ENCODE data around the gene F2R.
"Not testable (repeated sequence)": the region's sequence is repeated elsewhere in the genome, so short reads cannot be mapped to it uniquely, and the experiment has no call there.

The F2R gene

DNA sequence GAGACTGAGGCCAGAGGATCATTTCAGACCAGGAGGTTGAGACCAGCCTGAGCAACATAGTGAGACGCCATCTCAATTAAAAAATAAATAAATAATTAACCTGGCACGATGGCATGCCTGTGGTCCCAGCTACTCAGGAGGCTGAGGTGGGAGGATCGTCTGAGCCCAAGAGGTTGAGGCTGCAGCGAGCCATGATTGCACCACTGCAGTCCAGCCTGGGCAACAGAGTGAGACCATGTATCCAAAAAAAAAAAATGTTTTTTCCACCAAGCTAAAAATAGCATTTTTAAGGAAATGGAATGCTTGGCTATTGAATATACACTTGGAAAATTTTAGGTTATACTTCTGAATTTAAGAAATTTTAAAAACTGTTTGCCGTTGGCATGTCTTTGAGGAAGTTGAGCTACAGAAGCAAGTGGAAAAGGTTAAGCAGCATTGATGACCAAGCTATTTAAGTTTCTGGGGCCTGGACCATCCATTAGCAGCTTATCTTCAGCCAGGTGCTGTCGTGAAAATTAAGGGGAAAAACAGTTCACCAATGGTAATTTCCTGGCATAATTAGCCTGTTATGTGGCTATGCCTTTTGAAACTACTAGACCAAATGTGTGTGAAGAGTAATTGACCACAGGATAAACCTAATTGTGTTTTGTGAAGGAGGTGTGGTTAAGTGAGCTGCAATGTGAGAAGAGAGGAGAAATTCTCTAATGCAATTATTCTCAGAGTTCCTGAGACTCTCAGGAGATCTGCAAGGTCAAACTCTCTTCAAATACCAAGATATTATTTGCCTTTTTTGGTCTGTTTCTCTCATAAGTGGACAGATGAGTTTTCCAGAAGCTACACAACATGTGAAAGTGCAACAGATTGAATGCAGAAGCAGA, 21.0 kb downstream of the F2R start:
- no peaks in the 10 kb centered on the region for H3K27me3 ChIP-seq (ENCODE audit: control insufficient read depth, insufficient read depth, low read length)
- no peaks in the 10 kb centered on the region for H3K9me3 ChIP-seq (ENCODE audit: control insufficient read depth, insufficient read depth, low read length)
- H3K4me1 ChIP-seq (ENCODE audit: control insufficient read depth, insufficient read depth, low read length) = no peaks in the 10 kb centered on the region
- no peak overlapping the region for H3K27ac ChIP-seq (ENCODE audit: low read depth, low read length)
- peaks cover 23% of the 10 kb centered on the region for H3K36me3 ChIP-seq (ENCODE audit: control insufficient read depth, insufficient read depth, low read length)
- H3K9ac ChIP-seq (ENCODE audit: low read depth, low read length) = no peak overlapping the region
- no peak overlapping the region for H3K4me3 ChIP-seq (ENCODE audit: low read depth, low read length)

GRCh38 chr5:76737846-76738245, 21.9 kb downstream of the F2R start:
- H3K27me3 ChIP-seq (ENCODE audit: control insufficient read depth, insufficient read depth, low read length) = no peaks in the 10 kb centered on the region
- no peaks in the 10 kb centered on the region for H3K9me3 ChIP-seq (ENCODE audit: control insufficient read depth, insufficient read depth, low read length)
- peaks cover 17% of the 10 kb centered on the region for H3K36me3 ChIP-seq (ENCODE audit: control insufficient read depth, insufficient read depth, low read length)
- H3K9ac ChIP-seq (ENCODE audit: low read depth, low read length) = no peak overlapping the region
- no peak overlapping the region for H3K27ac ChIP-seq (ENCODE audit: low read depth, low read length)
- no peak overlapping the region for H3K4me3 ChIP-seq (ENCODE audit: low read depth, low read length)
- peaks cover 5% of the 10 kb centered on the region; the same call in 1 of the 2 replicates for H3K4me1 ChIP-seq (ENCODE audit: control insufficient read depth, insufficient read depth, low read length)

DNA sequence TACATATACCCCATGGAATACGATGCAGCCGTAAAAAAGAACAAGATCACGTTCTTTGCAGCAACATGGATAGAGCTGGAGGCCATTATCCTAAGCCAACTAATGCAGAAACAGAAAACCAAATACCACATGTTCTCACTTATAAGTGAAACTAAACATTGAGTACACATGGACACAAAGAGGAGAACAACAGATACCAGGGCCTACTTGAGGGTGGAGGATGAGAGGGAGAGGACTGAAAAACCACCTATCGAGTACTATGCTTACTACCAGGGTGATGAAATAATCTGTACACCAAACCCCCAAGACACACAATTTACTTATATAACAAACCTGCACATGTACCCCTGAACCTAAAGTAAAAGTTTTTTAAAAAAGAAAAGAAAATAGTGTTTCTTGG, 25.6 kb downstream of the F2R start:
- H3K27me3 ChIP-seq (ENCODE audit: control insufficient read depth, insufficient read depth, low read length); H3K4me1 ChIP-seq (ENCODE audit: control insufficient read depth, insufficient read depth, low read length); H3K36me3 ChIP-seq (ENCODE audit: control insufficient read depth, insufficient read depth, low read length); H3K9me3 ChIP-seq (ENCODE audit: control insufficient read depth, insufficient read depth, low read length); H3K27ac ChIP-seq (ENCODE audit: low read depth, low read length); H3K9ac ChIP-seq (ENCODE audit: low read depth, low read length); H3K4me3 ChIP-seq (ENCODE audit: low read depth, low read length): not testable (repeated sequence)

DNA sequence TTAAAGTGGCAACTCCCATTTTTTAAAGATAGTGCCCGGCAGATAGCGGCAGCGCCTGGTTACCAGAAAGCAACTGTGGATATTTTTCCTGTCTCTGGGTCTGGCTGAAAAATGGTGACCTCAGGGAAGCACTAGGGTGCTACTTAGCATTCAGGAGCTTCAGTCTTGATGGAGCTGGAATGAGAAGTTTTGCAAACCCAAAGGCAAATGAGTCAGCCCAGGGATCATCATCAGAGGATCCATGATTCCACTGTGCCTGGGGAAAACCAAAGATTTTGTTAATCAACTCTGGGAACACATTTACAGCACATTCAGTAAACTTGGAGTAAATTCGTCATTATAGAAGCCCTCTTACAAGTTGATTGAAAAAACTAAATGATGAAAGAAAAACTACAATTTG, 26.7 kb downstream of the F2R start:
- no peaks in the 10 kb centered on the region for H3K9me3 ChIP-seq (ENCODE audit: control insufficient read depth, insufficient read depth, low read length)
- H3K4me3 ChIP-seq (ENCODE audit: low read depth, low read length) = no peak overlapping the region
- no peaks in the 10 kb centered on the region for H3K36me3 ChIP-seq (ENCODE audit: control insufficient read depth, insufficient read depth, low read length)
- H3K4me1 ChIP-seq (ENCODE audit: control insufficient read depth, insufficient read depth, low read length) = peaks cover 7% of the 10 kb centered on the region
- no peaks in the 10 kb centered on the region for H3K27me3 ChIP-seq (ENCODE audit: control insufficient read depth, insufficient read depth, low read length)
- no peak overlapping the region for H3K9ac ChIP-seq (ENCODE audit: low read depth, low read length)
- no peak overlapping the region for H3K27ac ChIP-seq (ENCODE audit: low read depth, low read length)

GRCh38 chr5:76744632-76745031, 28.7 kb downstream of the F2R start:
- H3K9me3 ChIP-seq (ENCODE audit: control insufficient read depth, insufficient read depth, low read length) = no peaks in the 10 kb centered on the region
- H3K4me3 ChIP-seq (ENCODE audit: low read depth, low read length) = no peak overlapping the region
- no peaks in the 10 kb centered on the region for H3K36me3 ChIP-seq (ENCODE audit: control insufficient read depth, insufficient read depth, low read length)
- H3K27ac ChIP-seq (ENCODE audit: low read depth, low read length) = no peak overlapping the region
- no peaks in the 10 kb centered on the region for H3K27me3 ChIP-seq (ENCODE audit: control insufficient read depth, insufficient read depth, low read length)
- H3K4me1 ChIP-seq (ENCODE audit: control insufficient read depth, insufficient read depth, low read length) = peaks cover 7% of the 10 kb centered on the region
- no peak overlapping the region for H3K9ac ChIP-seq (ENCODE audit: low read depth, low read length)

DNA sequence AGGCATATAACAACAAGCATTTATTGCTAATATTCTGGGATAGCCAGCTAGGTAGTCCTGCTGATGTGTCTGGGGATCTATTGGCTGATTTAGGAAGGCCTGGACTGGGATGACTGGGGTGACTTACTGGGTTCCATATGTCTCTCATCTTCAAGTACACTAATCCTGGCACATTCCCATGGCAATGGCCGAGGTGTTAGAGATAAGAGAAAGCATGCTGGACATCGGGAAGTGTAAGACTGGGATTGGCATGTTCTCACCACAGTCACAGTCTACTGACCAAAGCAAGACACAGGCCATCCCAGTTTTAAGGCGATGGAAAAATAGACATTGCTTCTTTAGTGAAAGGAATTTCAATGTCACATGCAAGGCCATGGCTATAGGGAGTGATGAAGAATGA, 29.7 kb downstream of the F2R start:
- Histone ChIP-seq H3K27ac (ENCODE audit: low read depth, low read length) (no peak overlapping the region), H3K36me3 (ENCODE audit: control insufficient read depth, insufficient read depth, low read length) (no peaks in the 10 kb centered on the region), H3K9ac (ENCODE audit: low read depth, low read length) (no peak overlapping the region), H3K4me1 (ENCODE audit: control insufficient read depth, insufficient read depth, low read length) (peaks cover 7% of the 10 kb centered on the region), H3K9me3 (ENCODE audit: control insufficient read depth, insufficient read depth, low read length) (no peaks in the 10 kb centered on the region), H3K27me3 (ENCODE audit: control insufficient read depth, insufficient read depth, low read length) (no peaks in the 10 kb centered on the region), H3K4me3 (ENCODE audit: low read depth, low read length) (no peak overlapping the region)

DNA sequence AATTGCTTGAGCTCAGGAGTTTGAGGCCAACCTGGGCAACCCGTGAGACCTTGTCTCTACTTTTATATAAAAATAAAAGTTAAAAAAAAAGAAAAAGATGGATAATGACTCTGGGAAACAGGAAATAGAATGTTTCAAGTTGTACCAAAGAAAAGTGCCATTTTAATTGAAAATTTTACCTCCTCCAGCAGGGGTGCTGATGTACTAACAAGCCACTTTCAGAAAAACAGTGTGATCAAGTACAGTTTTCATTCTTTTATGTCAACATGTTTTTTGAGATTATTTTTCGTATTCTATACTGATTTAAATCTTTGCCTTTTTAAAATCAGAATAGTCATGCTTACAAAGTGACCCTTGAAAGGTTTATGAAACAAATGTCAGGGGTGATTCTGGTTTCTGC, 30.8 kb downstream of the F2R start:
- Histone ChIP-seq H3K4me1 (ENCODE audit: control insufficient read depth, insufficient read depth, low read length) (peaks cover 7% of the 10 kb centered on the region), H3K27me3 (ENCODE audit: control insufficient read depth, insufficient read depth, low read length) (no peaks in the 10 kb centered on the region), H3K4me3 (ENCODE audit: low read depth, low read length) (no peak overlapping the region), H3K9me3 (ENCODE audit: control insufficient read depth, insufficient read depth, low read length) (no peaks in the 10 kb centered on the region), H3K9ac (ENCODE audit: low read depth, low read length) (no peak overlapping the region), H3K36me3 (ENCODE audit: control insufficient read depth, insufficient read depth, low read length) (no peaks in the 10 kb centered on the region), H3K27ac (ENCODE audit: low read depth, low read length) (no peak overlapping the region)

DNA sequence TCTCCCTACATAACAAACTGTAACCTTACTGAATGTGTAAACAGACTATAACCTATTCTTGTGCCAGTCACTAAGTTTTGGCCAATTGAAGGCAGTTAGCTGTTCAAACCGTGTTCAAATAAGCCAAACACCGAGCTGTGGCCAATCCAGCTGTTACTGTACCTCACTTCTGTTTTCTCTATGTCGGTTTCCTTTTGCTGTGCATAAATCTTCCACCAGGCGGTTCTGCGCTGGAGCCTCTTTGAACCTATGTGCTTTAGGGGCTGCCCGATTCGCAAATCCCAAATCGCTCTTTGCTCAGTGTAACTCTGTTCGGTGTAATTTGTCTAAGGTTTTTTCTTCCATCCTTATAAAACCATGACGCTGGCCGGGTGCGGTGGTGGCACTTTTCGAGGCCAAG, 31.8 kb downstream of the F2R start:
- peaks cover 3% of the 10 kb centered on the region for H3K4me1 ChIP-seq (ENCODE audit: control insufficient read depth, insufficient read depth, low read length)
- no peaks in the 10 kb centered on the region for H3K27me3 ChIP-seq (ENCODE audit: control insufficient read depth, insufficient read depth, low read length)
- H3K9me3 ChIP-seq (ENCODE audit: control insufficient read depth, insufficient read depth, low read length) = no peaks in the 10 kb centered on the region
- no peak overlapping the region for H3K9ac ChIP-seq (ENCODE audit: low read depth, low read length)
- H3K27ac ChIP-seq (ENCODE audit: low read depth, low read length) = no peak overlapping the region
- no peak overlapping the region for H3K4me3 ChIP-seq (ENCODE audit: low read depth, low read length)
- H3K36me3 ChIP-seq (ENCODE audit: control insufficient read depth, insufficient read depth, low read length) = no peaks in the 10 kb centered on the region

DNA sequence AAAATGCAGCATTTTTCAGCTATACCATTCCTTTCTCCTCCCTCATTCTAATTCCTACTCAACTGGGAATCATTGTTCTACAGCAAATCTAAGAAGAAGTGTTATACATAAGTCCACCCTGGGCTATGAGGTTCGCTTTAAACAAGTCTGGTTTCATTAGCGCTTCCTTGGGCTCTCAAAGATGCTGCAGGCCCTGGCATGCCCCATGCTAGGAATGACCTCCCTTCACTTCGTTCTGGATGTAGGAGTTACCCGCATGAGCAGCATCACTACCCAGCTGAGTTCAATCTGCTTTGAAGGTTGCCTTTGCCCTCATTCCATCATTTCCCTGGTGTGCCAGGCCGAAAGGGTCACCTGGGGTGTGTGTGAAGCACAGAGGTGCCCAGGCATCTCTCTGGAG, 35.4 kb downstream of the F2R start:
- Histone ChIP-seq H3K36me3 (ENCODE audit: control insufficient read depth, insufficient read depth, low read length) (no peaks in the 10 kb centered on the region), H3K4me3 (ENCODE audit: low read depth, low read length) (no peak overlapping the region), H3K9me3 (ENCODE audit: control insufficient read depth, insufficient read depth, low read length) (no peaks in the 10 kb centered on the region), H3K27ac (ENCODE audit: low read depth, low read length) (no peak overlapping the region), H3K4me1 (ENCODE audit: control insufficient read depth, insufficient read depth, low read length) (no peaks in the 10 kb centered on the region), H3K27me3 (ENCODE audit: control insufficient read depth, insufficient read depth, low read length) (no peaks in the 10 kb centered on the region), H3K9ac (ENCODE audit: low read depth, low read length) (no peak overlapping the region)

DNA sequence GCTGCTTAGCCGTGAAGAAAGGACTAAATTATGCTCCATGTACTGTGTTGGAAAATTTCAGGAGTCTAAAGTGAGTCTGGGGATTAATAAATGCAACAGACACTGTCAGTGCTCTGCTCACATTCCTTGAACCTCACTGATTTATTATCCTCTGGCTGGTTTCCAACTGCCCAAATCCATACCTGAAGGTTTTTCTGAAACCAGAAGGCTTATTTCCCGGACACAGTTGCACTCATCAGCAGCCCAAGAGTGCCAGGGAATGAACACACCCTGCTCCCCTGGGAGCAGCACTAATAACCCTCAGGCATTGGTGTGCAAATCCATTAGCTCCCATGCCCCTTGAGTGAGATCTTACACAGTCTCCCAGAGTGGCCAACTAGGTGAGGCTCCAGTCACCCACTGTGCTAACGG, 38.7 kb downstream of the F2R start:
- no peaks in the 10 kb centered on the region for H3K27me3 ChIP-seq (ENCODE audit: control insufficient read depth, insufficient read depth, low read length)
- no peak overlapping the region for H3K9ac ChIP-seq (ENCODE audit: low read depth, low read length)
- no peaks in the 10 kb centered on the region for H3K36me3 ChIP-seq (ENCODE audit: control insufficient read depth, insufficient read depth, low read length)
- H3K4me3 ChIP-seq (ENCODE audit: low read depth, low read length) = no peak overlapping the region
- H3K4me1 ChIP-seq (ENCODE audit: control insufficient read depth, insufficient read depth, low read length) = no peaks in the 10 kb centered on the region
- no peak overlapping the region for H3K27ac ChIP-seq (ENCODE audit: low read depth, low read length)
- no peaks in the 10 kb centered on the region for H3K9me3 ChIP-seq (ENCODE audit: control insufficient read depth, insufficient read depth, low read length)

GRCh38 chr5:76755779-76756637, 40.1 kb downstream of the F2R start:
- no peak overlapping the region for H3K4me3 ChIP-seq (ENCODE audit: low read depth, low read length)
- no peaks in the 10 kb centered on the region for H3K4me1 ChIP-seq (ENCODE audit: control insufficient read depth, insufficient read depth, low read length)

More at GRCh38 chr5:76755779-76756637, 40.1 kb downstream of the F2R start:
- no peak overlapping the region for H3K27ac ChIP-seq (ENCODE audit: low read depth, low read length)
- no peaks in the 10 kb centered on the region for H3K36me3 ChIP-seq (ENCODE audit: control insufficient read depth, insufficient read depth, low read length)
- no peaks in the 10 kb centered on the region for H3K27me3 ChIP-seq (ENCODE audit: control insufficient read depth, insufficient read depth, low read length)
- no peaks in the 10 kb centered on the region for H3K9me3 ChIP-seq (ENCODE audit: control insufficient read depth, insufficient read depth, low read length)
- no peak overlapping the region for H3K9ac ChIP-seq (ENCODE audit: low read depth, low read length)
